Nephron (organoid): ENCODE results near the gene GALNT3.
A peak's percentile ranks its signal among the peaks of the same experiment; 100 is the strongest.

Experiments used
- H3K27ac Mint-ChIP-seq, 3 experiments: 2 replicates each; pipeline ENCODE4 v1.8.0; 2020; ENCODE audit warnings: mixed read lengths in 3 of 3, mild to moderate bottlenecking in 2 of 3, moderate library complexity in 1 of 3
- H3K27me3 Mint-ChIP-seq: 2 replicates; pipeline ENCODE4 v1.8.0; 2021; ENCODE audit warnings: low read depth, mild to moderate bottlenecking, moderate library complexity, mixed read lengths
- H3K36me3 Mint-ChIP-seq: 2 replicates; pipeline ENCODE4 v1.8.0; 2020; ENCODE audit warnings: low read depth, mixed read lengths
- H3K4me1 Mint-ChIP-seq: 2 replicates; pipeline ENCODE4 v1.8.0; 2020; ENCODE audit warnings: mixed read lengths
- H3K4me3 Mint-ChIP-seq, 3 experiments: 2 replicates each; pipeline ENCODE4 v1.8.0; 2020; ENCODE audit warnings: mild to moderate bottlenecking in 3 of 3, mixed read lengths in 3 of 3, moderate library complexity in 2 of 3
- H3K9me3 Mint-ChIP-seq: 2 replicates; pipeline ENCODE4 v1.8.0; 2020; ENCODE audit warnings: mixed read lengths
- TF ChIP-seq, protein P1 (sequence below), 3 experiments: fragments of 200-600 bp; sonication (generic); IDR thresholded peaks; one replicate each; pipeline ENCODE4 v1.5.0; 2021; ENCODE audit warnings: antibody characterized with exemption in 3 of 3; ENCODE audit not compliant: unreplicated experiment in 3 of 3

GALNT3 gene

DNA sequence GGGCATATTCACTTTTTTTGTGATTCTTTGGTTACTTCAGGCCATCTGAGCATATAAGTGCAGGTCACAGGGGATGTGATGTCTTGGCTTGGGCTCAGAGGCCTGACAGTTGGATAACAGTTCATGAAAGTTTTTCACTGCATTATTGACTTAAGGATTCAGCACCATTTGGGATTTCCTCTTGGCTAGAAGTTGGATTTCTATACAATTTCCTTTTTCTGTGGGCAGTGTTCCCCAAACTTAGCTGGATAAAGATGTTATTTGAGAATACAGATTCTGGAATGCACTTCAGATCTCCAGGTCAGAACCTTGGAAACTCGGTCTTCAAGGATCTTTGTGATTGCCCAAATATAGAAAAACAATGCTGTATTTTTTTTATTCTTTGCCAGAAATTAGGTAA, 78.0 kb downstream of the GALNT3 start:
- H3K27me3 Mint-ChIP-seq, result no peaks in the 10 kb centered on the region
- TF ChIP-seq, protein P1, sequence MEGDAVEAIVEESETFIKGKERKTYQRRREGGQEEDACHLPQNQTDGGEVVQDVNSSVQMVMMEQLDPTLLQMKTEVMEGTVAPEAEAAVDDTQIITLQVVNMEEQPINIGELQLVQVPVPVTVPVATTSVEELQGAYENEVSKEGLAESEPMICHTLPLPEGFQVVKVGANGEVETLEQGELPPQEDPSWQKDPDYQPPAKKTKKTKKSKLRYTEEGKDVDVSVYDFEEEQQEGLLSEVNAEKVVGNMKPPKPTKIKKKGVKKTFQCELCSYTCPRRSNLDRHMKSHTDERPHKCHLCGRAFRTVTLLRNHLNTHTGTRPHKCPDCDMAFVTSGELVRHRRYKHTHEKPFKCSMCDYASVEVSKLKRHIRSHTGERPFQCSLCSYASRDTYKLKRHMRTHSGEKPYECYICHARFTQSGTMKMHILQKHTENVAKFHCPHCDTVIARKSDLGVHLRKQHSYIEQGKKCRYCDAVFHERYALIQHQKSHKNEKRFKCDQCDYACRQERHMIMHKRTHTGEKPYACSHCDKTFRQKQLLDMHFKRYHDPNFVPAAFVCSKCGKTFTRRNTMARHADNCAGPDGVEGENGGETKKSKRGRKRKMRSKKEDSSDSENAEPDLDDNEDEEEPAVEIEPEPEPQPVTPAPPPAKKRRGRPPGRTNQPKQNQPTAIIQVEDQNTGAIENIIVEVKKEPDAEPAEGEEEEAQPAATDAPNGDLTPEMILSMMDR (IDR thresholded peaks at IDR 0.05; ENCODE audit: unreplicated experiment in 3 of 3), result no peak

DNA sequence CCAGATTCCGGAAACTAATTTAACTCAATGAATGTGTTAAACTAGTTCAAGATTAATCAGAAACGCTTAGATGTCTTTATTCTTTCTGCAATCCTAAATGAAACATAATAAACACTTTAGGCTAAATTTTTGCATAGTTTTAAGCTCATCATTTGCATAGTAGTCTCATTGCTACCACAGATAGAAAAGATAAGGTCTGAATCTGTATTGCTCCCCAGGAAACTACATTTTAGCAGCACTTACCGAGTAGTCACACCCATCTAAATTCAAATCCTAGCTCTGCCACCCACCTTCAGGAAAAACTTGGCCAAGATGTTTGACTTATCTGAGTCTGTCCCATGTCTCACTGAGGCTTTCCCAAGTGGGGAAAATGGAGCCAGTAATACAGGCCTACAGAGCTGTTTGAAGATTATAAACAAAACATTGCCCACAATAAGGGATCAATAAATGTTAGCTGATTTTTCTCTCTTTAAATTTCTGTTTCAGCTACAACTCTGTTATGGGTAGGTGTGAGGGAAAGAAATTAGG, 87.0 kb downstream of the GALNT3 start:
- no peaks in the 10 kb centered on the region for H3K4me1 Mint-ChIP-seq
- H3K27me3 Mint-ChIP-seq, result no peaks in the 10 kb centered on the region
- H3K9me3 Mint-ChIP-seq, result peaks cover 4% of the 10 kb centered on the region
- no peaks in the 10 kb centered on the region for H3K36me3 Mint-ChIP-seq
- H3K27ac Mint-ChIP-seq, result no peak overlapping the region
- H3K4me3 Mint-ChIP-seq, result no peak overlapping the region
- TF ChIP-seq, protein P1 (IDR thresholded peaks at IDR 0.05; ENCODE audit: unreplicated experiment in 3 of 3), result no peak

More for the DNA sequence above, 78.0 kb downstream of the GALNT3 start:
- no peak overlapping the region for H3K4me3 Mint-ChIP-seq
- H3K27ac Mint-ChIP-seq, result no peak overlapping the region
- no peaks in the 10 kb centered on the region for H3K36me3 Mint-ChIP-seq
- H3K4me1 Mint-ChIP-seq, result no peaks in the 10 kb centered on the region
- no peaks in the 10 kb centered on the region for H3K9me3 Mint-ChIP-seq

DNA sequence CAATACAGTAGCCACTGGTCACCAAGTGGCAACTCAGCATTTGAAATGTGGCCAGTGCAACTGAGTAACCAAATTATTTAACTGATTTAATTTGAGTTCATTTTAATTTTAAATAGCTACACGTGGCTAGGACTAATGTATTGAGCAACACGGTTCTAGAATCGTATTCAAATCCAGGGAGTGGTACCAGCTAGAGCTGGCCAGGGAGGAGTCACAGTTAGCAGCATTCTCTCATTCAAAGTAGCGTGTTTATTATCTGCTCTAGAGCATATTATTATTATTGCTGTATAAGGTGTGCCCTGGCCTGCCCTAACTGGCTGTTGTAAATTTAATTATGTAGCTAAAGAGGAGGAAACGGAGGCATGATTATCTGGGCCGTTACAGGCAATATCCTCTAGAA, 92.9 kb downstream of the GALNT3 start:
- H3K27me3 Mint-ChIP-seq, result no peaks in the 10 kb centered on the region
- no peak overlapping the region for H3K4me3 Mint-ChIP-seq
- H3K4me1 Mint-ChIP-seq, result peaks cover 18% of the 10 kb centered on the region
- H3K36me3 Mint-ChIP-seq, result no peaks in the 10 kb centered on the region
- TF ChIP-seq, protein P1 (IDR thresholded peaks at IDR 0.05; ENCODE audit: unreplicated experiment in 3 of 3), result no peak
- H3K27ac Mint-ChIP-seq, result no peak overlapping the region
- H3K9me3 Mint-ChIP-seq, result no peaks in the 10 kb centered on the region

DNA sequence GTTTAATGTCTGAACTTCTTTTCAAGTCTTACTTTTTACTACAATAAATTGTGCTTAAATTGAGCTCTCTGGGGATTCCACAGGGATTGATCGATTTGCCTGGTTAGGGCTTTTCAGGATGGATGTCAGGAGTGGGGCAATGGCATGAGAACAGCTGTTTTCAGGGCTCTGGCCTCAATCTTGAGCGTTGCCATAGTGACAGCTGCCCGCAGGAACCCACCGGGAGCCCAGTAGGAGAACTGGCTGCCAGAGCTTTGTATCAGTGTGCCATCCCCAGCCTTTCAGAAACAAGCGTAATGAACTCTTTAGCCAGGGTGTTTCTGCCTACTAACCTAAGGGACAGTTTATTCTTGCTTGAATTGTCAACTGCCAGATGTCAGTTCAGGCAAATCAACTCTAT, 93.5 kb downstream of the GALNT3 start:
- TF ChIP-seq, protein P1 (IDR thresholded peaks at IDR 0.05; ENCODE audit: unreplicated experiment in 3 of 3), result no peak
- H3K4me1 Mint-ChIP-seq, result peaks cover 18% of the 10 kb centered on the region
- H3K36me3 Mint-ChIP-seq, result no peaks in the 10 kb centered on the region
- H3K27ac Mint-ChIP-seq, result no peak overlapping the region
- H3K27me3 Mint-ChIP-seq, result no peaks in the 10 kb centered on the region
- H3K9me3 Mint-ChIP-seq, result no peaks in the 10 kb centered on the region
- no peak overlapping the region for H3K4me3 Mint-ChIP-seq

DNA sequence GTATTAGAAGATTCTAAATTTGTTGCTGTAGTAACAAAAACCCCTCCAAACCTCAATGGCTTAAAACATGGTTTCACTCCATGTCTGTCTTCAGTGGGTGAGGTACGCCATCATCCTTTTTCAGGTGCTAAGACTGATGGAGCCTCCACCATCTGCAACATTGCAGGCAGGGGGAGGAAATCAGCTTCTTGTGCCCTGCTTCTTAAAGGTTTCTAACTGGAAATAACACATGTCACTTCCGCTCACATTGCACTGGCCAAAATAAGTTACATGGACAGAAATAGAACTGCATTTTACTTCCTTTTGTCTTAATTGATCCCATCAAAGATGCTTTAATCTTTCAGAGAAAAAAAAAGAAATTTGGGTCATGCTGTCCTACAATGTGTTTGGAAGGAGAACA, 94.1 kb downstream of the GALNT3 start:
- no peaks in the 10 kb centered on the region for H3K27me3 Mint-ChIP-seq
- H3K4me3 Mint-ChIP-seq, result no peak overlapping the region
- TF ChIP-seq, protein P1 (IDR thresholded peaks at IDR 0.05; ENCODE audit: unreplicated experiment in 3 of 3), result no peak
- no peaks in the 10 kb centered on the region for H3K9me3 Mint-ChIP-seq
- H3K27ac Mint-ChIP-seq, result no peak overlapping the region
- H3K4me1 Mint-ChIP-seq, result peaks cover 18% of the 10 kb centered on the region
- no peaks in the 10 kb centered on the region for H3K36me3 Mint-ChIP-seq

DNA sequence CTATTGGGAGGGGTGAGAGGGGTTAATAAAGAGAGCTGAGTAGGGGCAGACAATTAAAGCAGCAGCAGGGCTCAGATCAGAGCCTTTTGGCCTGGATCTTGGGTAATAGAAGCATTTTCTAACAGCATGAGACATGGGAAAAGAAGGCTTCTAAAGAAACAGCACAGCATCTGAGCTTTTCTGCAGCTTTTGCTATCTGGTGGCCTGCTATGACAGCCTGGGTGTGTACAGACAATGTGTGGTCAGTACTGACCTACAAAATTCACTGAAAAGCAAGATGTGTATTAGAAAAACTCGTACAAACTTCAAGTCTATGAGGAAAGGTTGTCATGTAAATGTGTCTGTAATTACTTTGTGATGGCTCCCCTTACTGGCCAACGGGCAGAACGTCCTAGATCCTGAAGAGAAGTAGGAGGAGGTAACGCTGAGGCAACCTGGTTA, 95.6 kb downstream of the GALNT3 start:
- no peak overlapping the region for H3K4me3 Mint-ChIP-seq
- no peaks in the 10 kb centered on the region for H3K9me3 Mint-ChIP-seq
- no peaks in the 10 kb centered on the region for H3K27me3 Mint-ChIP-seq
- H3K27ac Mint-ChIP-seq, result peak overlapping the region; percentile 51 to 81 (median 70)
- H3K4me1 Mint-ChIP-seq, result peaks cover 18% of the 10 kb centered on the region
- TF ChIP-seq, protein P1 (IDR thresholded peaks at IDR 0.05; ENCODE audit: unreplicated experiment in 3 of 3), result peak; percentile 37 to 62 (median 58)
- H3K36me3 Mint-ChIP-seq, result no peaks in the 10 kb centered on the region
